Natural killer cell treated with Interleukin-12 subunit alpha and Interleukin-12 subunit beta and Interleukin-15 and Interleukin-18, amount 100 ng/mL, for 72 hours (primary cell): ENCODE results near the gene WSCD2. TPM values are rescaled to one million over a fixed set of nuclear protein-coding genes. Genes with fewer than 3 reads are reported as not detected.

ENCODE experiments used
- total RNA-seq, 2 donors: library from RNA; stranded (reverse); gene quantifications; one replicate each; pipeline ENCODE4 v1.2.3, GENCODE V29; 2022

The WSCD2 gene
- total RNA-seq, 2 donors from 2014 or later, result not detected

Other genes starting within 250 kb of the WSCD2 start
- gene CMKLR1, start 210.0 kb downstream of the WSCD2 start, total RNA-seq, result 1 to 10 TPM in 1 of 2 donors, under 1 TPM in 1; 0.26 to 1.1 TPM